K562 (cell line): ENCODE results near the gene ZNF513. TPM values are rescaled to one million over a fixed set of nuclear protein-coding genes. Genes with fewer than 3 reads are reported as not detected.
A peak's percentile ranks its signal among the peaks of the same experiment; 100 is the strongest.

ENCODE experiments used
- ARID3A ChIP-seq: IDR thresholded peaks from 2 replicates; pipeline ENCODE4 v1.6.1; 2012; ENCODE audit warnings: low read depth, low read length, improper control_type of control experiment, borderline replicate concordance
- ATF1 ChIP-seq, 2 experiments: fragments of 450-650 bp in 1 of 2; IDR thresholded peaks; 2 replicates each; pipeline ENCODE4 v1.6.1; 2016; ENCODE audit warnings: missing compliant biosample characterization in 1 of 2, missing genetic modification characterization in 1 of 2
- BDP1 ChIP-seq: IDR thresholded peaks from 3 replicates; pipeline ENCODE4 v1.6.1; 2011; ENCODE audit not compliant: insufficient read length, insufficient read depth
- CCAR2 ChIP-seq: fragments of 200-400 bp; formaldehyde crosslinking; IDR thresholded peaks from 2 replicates; pipeline ENCODE4 v1.6.1; 2017; ENCODE audit warnings: mild to moderate bottlenecking, low read depth, low read length
- CHD4 ChIP-seq: fragments of 200-600 bp; sonication (generic); IDR thresholded peaks from 3 replicates; pipeline ENCODE4 v1.6.1; 2012; ENCODE audit warnings: low read depth, mild to moderate bottlenecking, mixed read lengths, low read length, inconsistent platforms; ENCODE audit not compliant: insufficient read depth, insufficient replicate concordance, poor library complexity, severe bottlenecking
- CSDE1 ChIP-seq, 2 experiments: fragments of 450-650 bp; IDR thresholded peaks; 2 replicates each; pipeline ENCODE4 v1.6.1; 2016; ENCODE audit warnings: mild to moderate bottlenecking in 1 of 2
- DNMT1 ChIP-seq: fragments of 450-650 bp; IDR thresholded peaks from 2 replicates; pipeline ENCODE4 v1.6.1; 2016; ENCODE audit warnings: antibody characterized with exemption, mild to moderate bottlenecking
- E2F6 ChIP-seq, 2 experiments: IDR thresholded peaks; 2 replicates each; pipeline ENCODE4 v1.6.1; 2011; ENCODE audit warnings: borderline replicate concordance in 1 of 2, control low read depth in 1 of 2, low read depth in 1 of 2, low read length in 1 of 2, mild to moderate bottlenecking in 1 of 2, mixed read lengths in 1 of 2, moderate library complexity in 1 of 2; ENCODE audit not compliant: insufficient read depth in 1 of 2, insufficient read length in 1 of 2, poor library complexity in 1 of 2, severe bottlenecking in 1 of 2; ENCODE audit errors: extremely low read depth in 1 of 2
- EHMT2 ChIP-seq: fragments of 450-650 bp; IDR thresholded peaks from 2 replicates; pipeline ENCODE4 v1.6.1; 2018; ENCODE audit warnings: antibody characterized with exemption
- ELF1 ChIP-seq: fragments of 200-800 bp; sonication (Bioruptor generic); IDR thresholded peaks from 2 replicates; pipeline ENCODE4 v1.6.1; 2016; ENCODE audit warnings: missing genetic modification characterization, missing compliant biosample characterization
- ETV5 ChIP-seq: sonication (generic); formaldehyde crosslinking; IDR thresholded peaks from 2 replicates; pipeline ENCODE4 v1.4.0; 2020; ENCODE audit warnings: low read depth, mild to moderate bottlenecking, missing genetic modification reagents
- GABPB1 ChIP-seq: sonication (generic); formaldehyde crosslinking; IDR thresholded peaks from 2 replicates; pipeline ENCODE4 v1.8.0; 2022; ENCODE audit warnings: mild to moderate bottlenecking, missing genetic modification reagents
- LARP7 ChIP-seq: fragments of 450-650 bp; IDR thresholded peaks from 2 replicates; pipeline ENCODE4 v1.6.1; 2016
- LEF1 ChIP-seq: fragments of 450-650 bp; IDR thresholded peaks from 2 replicates; pipeline ENCODE4 v1.6.1; 2016; ENCODE audit warnings: mild to moderate bottlenecking
- MCM3 ChIP-seq: fragments of 450-650 bp; IDR thresholded peaks from 2 replicates; pipeline ENCODE4 v1.6.1; 2016
- NEUROD1 ChIP-seq: fragments of 150-350 bp; IDR thresholded peaks from 2 replicates; pipeline ENCODE4 v1.6.1; 2014; ENCODE audit warnings: borderline replicate concordance, low read length, low read depth; ENCODE audit not compliant: partially characterized antibody
- POLR2A ChIP-seq: fragments of 450-650 bp; conservative IDR thresholded peaks from 2 replicates; pipeline ENCODE4 v1.6.1; 2016
- PYGO2 ChIP-seq: fragments of 450-650 bp; IDR thresholded peaks from 2 replicates; pipeline ENCODE4 v1.6.1; 2016; ENCODE audit warnings: mild to moderate bottlenecking, missing genetic modification characterization, moderate library complexity, missing compliant biosample characterization
- RBM25 ChIP-seq: fragments of 200-400 bp; formaldehyde crosslinking; IDR thresholded peaks from 2 replicates; pipeline ENCODE4 v1.6.1; 2018; ENCODE audit warnings: low read length, low read depth, moderate library complexity; ENCODE audit not compliant: severe bottlenecking
- SIN3B ChIP-seq: fragments of 450-650 bp; IDR thresholded peaks from 2 replicates; pipeline ENCODE4 v1.6.1; 2017; ENCODE audit warnings: low read depth, mild to moderate bottlenecking, moderate library complexity
- TBL1XR1 ChIP-seq, 2 experiments: IDR thresholded peaks; 2 replicates each; pipeline ENCODE4 v1.6.1; 2012; ENCODE audit warnings: improper control_type of control experiment in 2 of 2, low read length in 2 of 2, mild to moderate bottlenecking in 1 of 2
- TRIM28 ChIP-seq: fragments of 450-650 bp; IDR thresholded peaks from 2 replicates; pipeline ENCODE4 v1.6.1; 2017
- ZBTB49 ChIP-seq: sonication (generic); formaldehyde crosslinking; IDR thresholded peaks from 2 replicates; pipeline ENCODE4 v1.8.0; 2022; ENCODE audit warnings: missing genetic modification reagents, mild to moderate bottlenecking, borderline replicate concordance
- ZNF75A ChIP-seq: fragments of 450-650 bp; formaldehyde crosslinking; IDR thresholded peaks from 2 replicates; pipeline ENCODE4 v1.4.0; 2020; ENCODE audit warnings: mild to moderate bottlenecking
- ZNF76 ChIP-seq: fragments of 250-450 bp; sonication (Bioruptor Pico); IDR thresholded peaks from 2 replicates; pipeline ENCODE4 v1.4.0; 2020; ENCODE audit warnings: mild to moderate bottlenecking, moderate library complexity, borderline replicate concordance
- polyA plus RNA-seq, 8 experiments: library from polyadenylated mRNA; depleted of rRNA in 4 of 8; stranded (reverse) in 5 of 8; unstranded in 3 of 8; fragments of >200 nt; fragmentation: Nextera tagmentation in 2 of 8; fragmentation: Illumina TruSeq in 1 of 8; extraction: Ambion mirVana in 2 of 8; extraction: Trizol in 1 of 8; gene quantifications; 2 replicates each; pipeline versions ENCODE4 v1.2.1 to v1.2.3, GENCODE V29; 2011 to 2014; ENCODE audit warnings: inconsistent platforms in 1 of 8, missing spikeins in 1 of 8
- total RNA-seq, 7 experiments: library from RNA; depleted of rRNA in 6 of 7; stranded (reverse); fragments of >200 nt in 6 of 7; fragmentation: Illumina TruSeq in 2 of 7; extraction: Trizol in 2 of 7; gene quantifications; 2 replicates each; pipeline versions ENCODE4 v1.2.1 to v1.2.3, GENCODE V29; 2011 to 2021; ENCODE audit warnings: low replicate concordance in 1 of 7

The ZNF513 gene
- total and polyA plus RNA-seq, 9 of the 15 experiments (the other 6 are each of a cell fraction or from before 2014, with no cell fraction given): 0.04 to 13.6 (median 4.4) TPM

- peak; percentile 98 to 99 for TF ChIP-seq E2F6 (IDR thresholded peaks at IDR 0.05; ENCODE audit: borderline replicate concordance in 1 of 2, extremely low read depth in 1 of 2, insufficient read depth in 1 of 2, insufficient read length in 1 of 2, low read depth in 1 of 2, low read length in 1 of 2, poor library complexity in 1 of 2, severe bottlenecking in 1 of 2)
- peak; percentile 85 for TF ChIP-seq ELF1
- TF ChIP-seq TRIM28: no peak
- no peak for TF ChIP-seq TBL1XR1 (IDR thresholded peaks at IDR 0.05; ENCODE audit: low read length in 2 of 2)
- peak; percentile 46; the same call in 1 of the 2 replicates for TF ChIP-seq LEF1
- TF ChIP-seq POLR2A: peak; percentile 15; the same call in 1 of the 2 replicates
- no peak for TF ChIP-seq NEUROD1
- no peak for TF ChIP-seq ATF1 (CRISPR knock-in tag; IDR thresholded peaks at IDR 0.05)
- TF ChIP-seq ATF1 (tag; IDR thresholded peaks at IDR 0.05): no peak
- TF ChIP-seq RBM25: no peak
- no peak for TF ChIP-seq DNMT1
- TF ChIP-seq ETV5 (CRISPR knock-in tag): peak; percentile 65
- 0 out of 2 replicates have a peak, but pooled peaks have one; percentile 10 for TF ChIP-seq ZBTB49 (CRISPR knock-in tag)
- TF ChIP-seq CSDE1 (IDR thresholded peaks at IDR 0.05): no peak
- no peak for TF ChIP-seq ZNF75A (CRISPR knock-in tag)
- TF ChIP-seq GABPB1: no peak
- TF ChIP-seq PYGO2 (tag): no peak
- no peak for TF ChIP-seq SIN3B
- no peak for TF ChIP-seq ZNF76 (CRISPR knock-in tag)
- TF ChIP-seq ARID3A: no peak
- no peak for TF ChIP-seq LARP7
- TF ChIP-seq BDP1: no peak
- TF ChIP-seq CCAR2: no peak
- no peak for TF ChIP-seq CHD4
- TF ChIP-seq EHMT2: no peak
- TF ChIP-seq MCM3: no peak
Observed at GRCh38 chr2:27370816-27371620, 9.5 kb downstream of the ZNF513 start (continued).
